Measurements from ENCODE around the gene SHMT1.
"Not testable (repeated sequence)": the region's sequence is repeated elsewhere in the genome, so short reads cannot be mapped to it uniquely, and the experiment has no call there.

Gene SHMT1

GRCh38 chr17:18300725-18301480 lies 62.4 kb downstream of the SHMT1 start:
- Mint-ChIP-seq H3K9me3 (no peaks in the 10 kb centered on the region), H3K27ac (no peak overlapping the region), H3K4me3 (no peak overlapping the region), H3K27me3 (no peaks in the 10 kb centered on the region), H3K4me1 (no peaks in the 10 kb centered on the region)
- ATAC-seq (no peak), DNase-seq (no peak)

GRCh38 chr17:18298061-18298460 lies 65.3 kb downstream of the SHMT1 start:
- not testable (repeated sequence) for H3K9me3 Mint-ChIP-seq, H3K4me3 Mint-ChIP-seq, DNase-seq, H3K4me1 Mint-ChIP-seq, ATAC-seq, H3K27ac Mint-ChIP-seq, H3K27me3 Mint-ChIP-seq

DNA sequence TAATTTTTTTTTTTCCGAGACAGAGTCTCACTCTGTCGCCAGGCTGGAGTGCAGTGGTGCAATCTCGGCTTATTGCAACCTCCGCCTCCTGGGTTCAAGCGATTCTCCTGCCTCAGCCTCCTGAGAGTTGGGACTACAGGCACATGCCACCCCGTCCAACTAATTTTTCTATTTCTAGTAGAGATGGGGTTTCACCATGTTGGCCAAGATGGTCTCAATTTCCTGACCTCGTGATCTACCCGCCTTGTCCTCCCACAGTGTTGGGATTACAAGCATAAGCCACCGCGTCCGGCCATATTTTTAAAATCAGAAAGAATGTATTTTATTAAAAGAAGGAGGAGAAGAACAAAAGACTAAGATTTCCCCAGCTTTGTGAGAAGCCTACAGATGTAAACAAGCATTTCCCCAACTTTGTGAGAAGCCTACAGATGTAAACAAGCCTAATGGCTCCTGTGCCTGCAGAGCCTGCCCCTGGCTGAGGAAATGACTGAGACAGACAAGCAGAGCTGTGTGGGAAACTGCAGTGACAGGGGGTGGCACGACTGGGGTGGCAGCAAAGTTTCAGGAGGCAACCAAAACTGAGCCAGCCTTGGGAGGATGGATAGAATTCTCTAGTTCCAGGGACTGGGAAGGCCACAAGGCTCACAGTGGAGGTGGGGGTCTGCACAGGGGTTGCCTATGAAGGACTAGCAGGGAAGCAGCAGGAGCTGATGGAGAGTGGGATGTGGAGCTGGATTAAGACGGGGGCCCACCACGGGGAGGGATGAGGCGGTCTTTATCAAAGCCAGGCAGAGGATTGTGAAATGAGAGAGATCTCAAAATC lies 71.4 kb downstream of the SHMT1 start:
- Mint-ChIP-seq H3K4me3 (no peak overlapping the region), H3K4me1 (no peaks in the 10 kb centered on the region), H3K27ac (peak overlapping the region; percentile 14 to 95), H3K9me3 (no peaks in the 10 kb centered on the region), H3K27me3 (no peaks in the 10 kb centered on the region)
- ATAC-seq = no peak
- DNase-seq = no peak

- Mint-ChIP-seq H3K9me3 (no peaks in the 10 kb centered on the region), H3K27me3 (no peaks in the 10 kb centered on the region), H3K27ac (no peak overlapping the region), H3K4me3 (no peak overlapping the region), H3K4me1 (no peaks in the 10 kb centered on the region)
- ATAC-seq = no peak
- DNase-seq = no peak
These were observed 78.1 kb downstream of the SHMT1 start for GRCh38 chr17:18285296-18285695.

DNA sequence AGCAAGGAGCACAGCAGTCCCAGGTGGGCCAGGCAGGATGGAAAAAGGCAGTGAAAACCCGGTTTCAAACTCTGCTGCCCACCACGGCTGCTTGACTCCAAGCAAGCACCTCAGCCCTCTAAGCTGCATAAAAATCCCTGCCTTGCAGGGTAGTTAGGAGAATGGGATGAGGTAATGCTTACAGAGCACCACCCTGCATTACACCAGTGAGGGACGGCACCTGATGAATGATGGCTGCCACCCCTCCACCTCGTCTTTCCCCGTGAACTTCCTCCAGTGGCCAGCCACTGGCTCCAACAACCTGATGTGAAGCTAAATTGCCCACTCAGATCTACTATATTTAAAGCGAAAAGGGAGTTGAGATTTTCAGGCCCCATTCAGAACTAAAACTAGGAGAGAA lies 81.6 kb downstream of the SHMT1 start:
- H3K9me3 Mint-ChIP-seq = no peaks in the 10 kb centered on the region
- DNase-seq = no peak
- H3K4me3 Mint-ChIP-seq = no peak overlapping the region
- ATAC-seq = no peak
- H3K4me1 Mint-ChIP-seq = no peaks in the 10 kb centered on the region
- no peaks in the 10 kb centered on the region for H3K27me3 Mint-ChIP-seq
- no peak overlapping the region for H3K27ac Mint-ChIP-seq

GRCh38 chr17:18280766-18281371 lies 82.5 kb downstream of the SHMT1 start:
- H3K27ac Mint-ChIP-seq = no peak overlapping the region
- no peaks in the 10 kb centered on the region for H3K9me3 Mint-ChIP-seq
- no peaks in the 10 kb centered on the region for H3K27me3 Mint-ChIP-seq
- H3K4me3 Mint-ChIP-seq = no peak overlapping the region
- DNase-seq (no peak), ATAC-seq (no peak)
- no peaks in the 10 kb centered on the region for H3K4me1 Mint-ChIP-seq

GRCh38 chr17:18280249-18280648 lies 83.1 kb downstream of the SHMT1 start:
- Mint-ChIP-seq H3K4me1 (no peaks in the 10 kb centered on the region), H3K4me3 (no peak overlapping the region), H3K27me3 (no peaks in the 10 kb centered on the region), H3K9me3 (no peaks in the 10 kb centered on the region), H3K27ac (no peak overlapping the region)
- ATAC-seq = no peak
- no peak for DNase-seq

DNA sequence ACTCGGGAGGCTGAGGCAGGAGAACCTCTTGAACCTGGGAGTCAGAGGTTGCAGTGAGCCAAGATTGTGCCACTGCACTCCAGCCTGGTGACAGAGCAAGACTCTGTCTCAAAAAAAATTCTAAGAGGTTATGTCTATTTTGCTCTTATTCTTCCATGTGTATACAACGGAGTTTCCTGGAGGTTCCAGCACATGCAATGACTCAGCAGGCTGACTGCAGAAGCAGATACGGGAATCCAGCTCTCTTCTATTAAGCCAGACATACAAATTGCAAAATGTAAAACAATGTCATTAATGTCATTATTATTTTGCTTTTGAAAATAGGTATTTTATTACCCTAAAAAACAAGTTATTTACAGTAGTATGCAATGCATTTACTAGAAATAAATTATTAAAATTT lies 84.5 kb downstream of the SHMT1 start:
- no peaks in the 10 kb centered on the region for H3K27me3 Mint-ChIP-seq
- no peak for DNase-seq
- peak overlapping the region in 1 of 2 donors; percentile 90 for H3K27ac Mint-ChIP-seq
- H3K4me1 Mint-ChIP-seq = no peaks in the 10 kb centered on the region
- ATAC-seq = no peak
- no peak overlapping the region for H3K4me3 Mint-ChIP-seq
- no peaks in the 10 kb centered on the region for H3K9me3 Mint-ChIP-seq

Data from stimulated activated naive CD8-positive, alpha-beta T cell treated with anti-CD3 and anti-CD28 coated beads, Interleukin-15, amount 100 ng/mL, for 72 hours (primary cell).